ENCODE measurements around the gene LCOR.

Gene LCOR

DNA sequence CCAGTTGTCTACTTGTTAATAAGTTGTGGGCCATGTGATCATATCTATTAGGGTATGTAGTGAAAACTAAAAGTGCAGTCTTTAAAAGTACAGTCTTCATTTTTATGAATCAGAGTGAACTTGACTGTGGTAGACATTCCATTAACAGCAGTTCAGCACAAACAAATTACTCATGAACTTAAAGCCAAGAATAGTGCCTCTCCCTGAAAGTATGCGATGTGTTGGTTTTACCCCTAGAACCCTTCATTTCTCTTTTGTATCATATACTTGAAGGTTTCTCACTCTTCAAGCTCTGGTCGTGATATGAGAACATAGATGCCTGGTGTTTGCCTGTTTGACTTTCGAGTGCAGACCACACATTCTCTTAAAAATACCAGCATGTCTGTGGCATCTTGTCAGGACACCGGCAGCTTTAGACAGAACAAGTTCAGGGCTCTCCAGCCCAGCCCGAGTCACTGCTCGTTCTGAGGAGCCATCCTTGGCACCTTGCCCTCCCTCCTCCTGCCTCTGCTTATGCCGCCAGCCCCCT is 159.3 kb downstream of the LCOR start:
- DNase-seq, result no peak

- DNase-seq, result no peak
Observed at GRCh38 chr10:96992721-96993120, 160.6 kb downstream of the LCOR start.

- no peak for DNase-seq
Observed at GRCh38 chr10:96995851-96996250, 163.8 kb downstream of the LCOR start.

GRCh38 chr10:96996275-96996965 is 164.3 kb downstream of the LCOR start:
- no peak for DNase-seq

DNA sequence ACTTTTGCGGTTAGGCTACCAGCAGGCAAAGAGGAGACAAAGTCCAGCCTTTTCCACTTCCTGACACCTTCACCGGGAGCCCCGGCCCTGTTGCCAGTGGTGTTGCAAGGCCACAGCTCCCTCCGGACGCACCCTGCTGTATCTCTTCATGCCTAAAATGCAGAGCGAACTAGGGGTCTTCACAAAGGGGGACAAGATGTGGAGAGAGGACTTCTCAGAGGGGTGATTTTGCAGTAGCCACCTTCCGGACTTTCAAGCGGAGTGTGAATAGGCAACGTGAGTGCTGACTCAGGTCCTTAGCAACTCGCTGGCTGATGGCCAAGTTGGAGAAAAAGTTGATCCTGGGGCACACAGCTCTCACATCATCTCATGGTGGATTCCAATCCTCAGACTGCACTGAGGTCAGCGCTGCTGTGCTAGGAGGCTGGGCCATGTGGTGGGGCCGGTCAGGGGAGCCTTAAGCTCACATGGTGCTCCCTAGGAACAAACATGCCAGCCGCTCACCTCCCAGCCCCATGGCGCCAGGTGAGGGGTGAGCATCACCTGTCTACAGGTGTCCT is 166.3 kb downstream of the LCOR start:
- no peak for DNase-seq

- no peak for DNase-seq
Observed at GRCh38 chr10:96999337-96999736, 167.2 kb downstream of the LCOR start.

DNA sequence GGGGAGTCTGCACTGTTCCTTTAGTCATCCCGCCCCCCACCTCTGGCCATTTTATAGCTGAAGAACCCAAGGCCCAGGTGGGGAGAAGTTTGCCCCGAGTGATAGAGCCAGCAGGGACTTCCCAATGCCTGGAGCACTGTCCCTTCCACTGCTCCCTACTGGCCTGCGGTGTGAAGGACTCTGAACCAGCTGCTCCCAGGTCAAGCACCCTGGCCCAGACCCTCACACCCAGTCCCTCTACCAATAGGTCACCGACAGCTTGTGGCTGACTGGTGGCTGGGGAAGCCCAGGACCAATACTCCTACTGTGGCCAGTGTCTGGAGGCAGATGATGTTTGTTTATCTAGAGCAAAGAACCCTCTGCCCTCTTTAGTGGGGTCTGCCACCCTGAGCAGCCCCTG is 167.9 kb downstream of the LCOR start:
- DNase-seq, result no peak

DNA sequence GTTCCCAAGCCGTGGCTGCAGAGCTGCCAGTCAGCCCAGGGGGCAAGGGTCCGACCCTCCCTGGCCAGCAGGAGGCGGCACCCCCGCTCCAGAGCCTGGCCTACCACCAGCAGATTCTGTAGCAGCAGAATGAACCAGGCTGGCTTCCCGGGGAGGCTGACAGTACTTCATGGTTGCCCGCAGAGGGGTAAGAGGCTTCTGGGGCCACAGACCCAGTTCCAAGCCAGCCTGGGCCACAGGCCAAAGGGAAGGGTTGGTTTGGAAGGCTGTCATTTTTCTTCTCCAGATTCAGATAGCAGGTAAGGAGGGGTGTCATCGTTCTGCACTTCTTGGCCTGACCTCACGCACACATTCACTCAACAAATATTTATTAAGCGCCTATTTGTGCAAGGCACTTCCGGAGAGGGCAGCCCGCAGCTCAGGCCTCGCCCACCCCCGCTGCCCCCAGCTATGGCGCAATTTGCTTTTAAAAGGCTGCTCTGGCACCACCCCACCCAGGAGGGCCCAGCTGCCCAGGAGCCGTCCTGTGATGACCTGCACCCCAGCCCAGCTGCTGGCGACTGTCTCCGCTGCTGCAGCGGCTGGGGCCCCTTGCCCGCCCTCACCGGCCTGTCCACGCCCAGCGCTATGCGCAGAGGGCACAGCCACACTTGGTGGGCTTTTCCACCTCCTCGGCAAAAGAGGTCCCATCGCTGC is 168.5 kb downstream of the LCOR start:
- DNase-seq, result no peak

- DNase-seq, result no peak
Observed at GRCh38 chr10:97001183-97001991, 169.3 kb downstream of the LCOR start.

DNA sequence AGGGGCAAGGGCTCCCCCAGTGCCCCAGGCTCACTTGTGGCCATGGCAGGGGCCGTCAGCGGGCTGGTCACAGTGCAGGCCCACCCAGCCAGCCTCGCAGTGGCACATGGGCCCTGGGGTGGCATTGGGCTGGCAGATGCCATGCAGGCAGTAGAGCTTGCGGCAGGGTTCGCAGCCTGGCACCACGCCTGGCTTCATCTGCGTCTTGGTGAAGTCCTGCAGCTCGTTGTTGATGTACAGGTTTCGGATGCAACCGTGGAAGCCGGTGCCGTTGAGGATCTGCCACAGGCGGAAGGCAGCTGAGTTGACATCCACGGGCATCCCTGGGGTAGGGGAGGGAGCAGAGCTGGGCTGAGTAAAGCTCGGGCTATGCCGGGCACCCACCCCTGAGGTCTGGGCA is 170.6 kb downstream of the LCOR start:
- DNase-seq, result no peak

DNA sequence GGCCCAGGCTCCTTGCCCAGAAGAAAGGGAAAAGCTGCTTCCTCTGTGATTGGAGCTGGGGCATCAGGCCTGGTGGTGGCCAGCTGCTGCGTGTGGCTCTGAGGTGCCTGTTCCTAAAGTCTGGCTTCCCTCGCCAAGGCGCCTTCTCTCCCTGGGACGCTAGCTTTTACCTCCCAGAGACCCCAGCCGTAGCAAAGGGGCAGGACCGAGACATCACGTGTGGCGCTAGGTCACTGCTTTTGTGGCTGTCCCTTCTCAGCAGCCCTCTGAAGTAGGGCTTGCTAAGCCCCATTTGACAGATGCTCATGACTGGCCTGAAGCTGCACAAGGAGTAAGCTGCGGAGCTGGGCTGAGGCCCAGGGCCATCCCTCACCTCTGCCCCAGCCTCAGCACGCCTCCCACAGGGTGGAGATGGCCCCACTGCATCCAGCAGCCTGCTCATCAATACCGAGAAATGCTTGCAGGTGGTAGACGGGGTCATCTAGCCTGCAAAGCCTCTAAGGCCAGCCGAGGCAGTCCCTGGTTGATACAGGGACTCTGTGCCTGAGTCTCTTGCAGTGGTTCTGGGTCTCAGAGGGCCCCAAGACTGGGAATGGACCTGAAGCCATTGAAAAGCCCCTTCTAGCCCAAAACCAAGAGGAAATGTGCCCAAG is 171.2 kb downstream of the LCOR start:
- DNase-seq, result no peak

GRCh38 chr10:97003804-97004201 is 171.7 kb downstream of the LCOR start:
- DNase-seq, result no peak

DNA sequence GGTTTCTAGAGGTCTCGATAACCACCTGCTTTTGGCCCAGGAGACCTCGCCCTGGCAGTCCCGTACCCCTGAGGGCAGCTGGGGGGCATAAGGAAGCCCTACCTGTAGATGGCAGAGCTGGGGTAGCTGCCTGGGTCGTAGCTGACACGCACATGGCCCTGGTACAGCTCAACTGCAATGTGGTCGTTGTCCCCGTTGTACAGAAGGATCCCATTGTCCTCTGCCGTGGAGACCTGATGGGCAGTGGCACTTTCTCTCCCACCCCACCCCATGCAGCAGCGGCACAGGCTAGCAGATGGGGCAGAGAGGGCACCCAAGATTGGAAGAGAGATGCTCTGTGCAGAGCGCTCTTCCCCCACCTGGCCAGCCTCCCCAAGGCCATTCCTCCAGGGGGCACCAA is 172.5 kb downstream of the LCOR start:
- DNase-seq, result no peak

- no peak for DNase-seq
Observed at GRCh38 chr10:97005349-97005748, 173.3 kb downstream of the LCOR start.

- no peak for DNase-seq
Observed at GRCh38 chr10:97006364-97006763, 174.3 kb downstream of the LCOR start.

DNA sequence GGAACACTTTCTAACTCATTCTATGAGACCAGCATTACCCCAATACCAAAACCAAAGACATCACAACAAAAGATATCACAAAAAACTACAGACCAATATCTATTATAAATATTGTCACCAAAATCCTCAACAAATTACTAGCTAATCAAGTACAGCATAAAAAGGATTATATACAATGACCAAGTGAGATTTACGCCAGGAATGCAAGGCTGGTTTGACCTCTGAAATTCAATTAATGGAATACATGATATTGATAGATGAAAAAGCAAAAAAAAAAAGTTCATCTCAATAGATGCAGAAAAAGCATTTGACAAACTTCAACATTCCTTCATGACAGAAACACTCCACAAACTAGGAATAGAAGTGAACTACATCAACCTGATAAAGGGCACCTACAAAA is 175.3 kb downstream of the LCOR start:
- no peak for DNase-seq

DNA sequence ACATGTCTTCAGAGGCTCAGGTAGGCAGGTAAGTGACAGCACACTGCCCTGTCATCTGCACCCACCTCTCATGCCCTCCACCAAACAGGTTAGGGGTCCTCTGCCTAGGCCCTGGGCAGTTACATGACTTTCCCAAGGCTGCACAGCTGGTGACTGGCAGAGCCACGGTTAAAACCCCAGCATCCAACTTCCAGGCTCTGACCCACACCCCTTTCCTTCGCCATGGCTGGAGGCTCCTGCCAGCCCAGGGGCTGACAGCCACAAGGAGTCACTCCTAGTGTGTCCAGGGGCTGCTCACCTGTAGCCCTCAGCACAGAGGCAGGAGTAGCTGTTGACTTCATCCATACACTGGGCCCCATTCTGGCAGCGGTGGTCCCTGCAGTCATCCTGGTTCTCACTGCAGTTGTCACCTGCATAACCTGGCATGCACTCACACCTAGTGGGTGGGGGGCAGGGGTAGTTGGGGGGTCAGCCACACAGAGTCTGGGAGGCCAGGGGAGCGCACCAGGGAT is 178.7 kb downstream of the LCOR start:
- DNase-seq, result no peak

- no peak for DNase-seq
Observed at GRCh38 chr10:97011397-97011796, 179.3 kb downstream of the LCOR start.

DNA sequence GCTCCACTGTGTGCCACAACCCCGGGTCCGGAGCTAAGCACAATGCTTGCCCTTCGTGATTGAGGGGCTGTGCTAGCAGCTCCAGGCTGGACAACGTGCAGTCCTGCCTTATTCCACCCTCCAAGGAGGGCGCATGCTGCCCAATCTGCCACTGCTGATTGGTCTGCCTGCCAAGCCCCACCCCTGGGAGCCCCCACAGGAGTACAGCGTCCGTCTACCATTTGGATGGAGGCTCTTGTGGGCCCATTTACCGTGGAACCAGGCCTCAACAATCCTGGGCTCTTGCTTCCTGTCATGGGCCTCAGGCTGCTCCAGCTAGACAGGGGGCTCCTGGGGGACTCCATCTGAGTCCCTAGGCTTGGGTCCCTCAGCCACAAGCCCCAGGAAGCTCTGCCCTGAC is 180.4 kb downstream of the LCOR start:
- no peak for DNase-seq

GRCh38 chr10:97013568-97013967 is 181.5 kb downstream of the LCOR start:
- DNase-seq, result no peak

DNA sequence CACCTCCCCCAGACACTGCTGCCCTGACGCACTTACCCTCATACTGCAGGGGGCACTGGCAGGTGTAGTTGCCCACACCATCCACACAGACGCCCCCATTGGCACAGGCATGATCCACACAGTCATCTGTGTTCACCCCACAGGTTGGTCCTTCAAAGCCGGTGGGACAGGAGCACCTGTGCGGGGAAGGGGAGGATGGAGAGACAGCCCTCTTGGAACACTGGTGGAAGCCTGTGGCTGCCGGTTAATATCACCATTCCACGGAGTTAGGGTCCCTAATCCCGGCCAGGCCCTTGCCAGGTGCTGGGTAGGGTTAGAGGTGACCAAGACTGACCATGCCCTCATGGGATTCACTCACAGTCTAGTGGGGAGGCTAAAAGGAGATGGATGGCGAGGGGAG is 181.9 kb downstream of the LCOR start:
- DNase-seq, result no peak

DNA sequence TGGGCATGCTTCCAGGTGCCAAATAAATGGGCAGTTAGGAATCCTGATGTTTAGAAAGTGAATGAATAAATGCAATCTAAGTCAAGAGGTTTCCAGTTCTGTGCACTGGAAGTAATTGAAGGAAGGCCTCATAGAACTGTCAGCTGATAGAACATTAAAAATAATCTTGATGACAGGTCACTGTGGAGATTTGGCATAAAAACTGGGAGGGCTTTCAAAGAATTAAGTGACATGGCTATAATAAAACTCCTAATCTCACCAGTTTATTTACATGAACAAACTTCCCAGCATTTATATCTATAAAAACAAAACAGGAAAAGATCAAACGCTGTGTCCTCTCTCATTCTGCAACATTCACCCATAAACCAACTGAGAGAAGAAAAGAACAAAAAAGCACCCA is 183.1 kb downstream of the LCOR start:
- no peak for DNase-seq
